Colonic mucosa (tissue), 4 donors: ENCODE results near the gene FBH1. TPM values are rescaled to one million over a fixed set of nuclear protein-coding genes. Genes with fewer than 3 reads are reported as not detected.

ENCODE experiments used
- DNase-seq: peaks from one replicate; pipeline ENCODE4 v3.0.0-alpha.2; 2020
- H3K27ac ChIP-seq: fragments of 200-600 bp; one replicate; pipeline ENCODE4 v1.8.0; 2021
- H3K27me3 ChIP-seq: fragments of 200-600 bp; one replicate; pipeline ENCODE4 v1.8.0; 2021
- H3K36me3 ChIP-seq: fragments of 200-600 bp; one replicate; pipeline ENCODE4 v1.8.0; 2021
- H3K4me1 ChIP-seq: fragments of 200-600 bp; one replicate; pipeline ENCODE4 v1.8.0; 2021; ENCODE audit warnings: mild to moderate bottlenecking
- H3K4me3 ChIP-seq: fragments of 200-600 bp; one replicate; pipeline ENCODE4 v1.8.0; 2021
- H3K9ac ChIP-seq, 2 donors: one replicate each; pipeline ENCODE4 v1.7.0; 2013; ENCODE audit warnings: control low read depth in 2 of 2, low read depth in 2 of 2, low read length in 2 of 2
- H3K9me3 ChIP-seq: fragments of 200-600 bp; one replicate; pipeline ENCODE4 v1.8.0; 2021
- CTCF ChIP-seq: fragments of 200-600 bp; IDR thresholded peaks from one replicate; pipeline ENCODE4 v1.8.0; 2022; ENCODE audit warnings: antibody characterized with exemption, mild to moderate bottlenecking
- intact Hi-C: fragments of 100-400 bp; cut with DNase I; formaldehyde crosslinking; loops from one replicate; pipeline ENCODE4 v1.14.1; 2022
- total RNA-seq, 2 donors: library from RNA; stranded (reverse); fragmentation: NEBNext Ultra II Directional in 1 of 2; extraction: Animal tissue kit (Norgen Biotek cat#: 25700) in 1 of 2; gene quantifications; one replicate each; pipeline ENCODE4 v1.2.1, GENCODE V29; 2021
- donor health status: healthy.
- donor health status: DM: no; HTN: no; CAD: no.
- donor health status: DM: no; HTN: no; CAD: no.

Gene FBH1
- total RNA-seq, 2 donors from 2014 or later: 67.7 to 87.5 TPM

DNA sequence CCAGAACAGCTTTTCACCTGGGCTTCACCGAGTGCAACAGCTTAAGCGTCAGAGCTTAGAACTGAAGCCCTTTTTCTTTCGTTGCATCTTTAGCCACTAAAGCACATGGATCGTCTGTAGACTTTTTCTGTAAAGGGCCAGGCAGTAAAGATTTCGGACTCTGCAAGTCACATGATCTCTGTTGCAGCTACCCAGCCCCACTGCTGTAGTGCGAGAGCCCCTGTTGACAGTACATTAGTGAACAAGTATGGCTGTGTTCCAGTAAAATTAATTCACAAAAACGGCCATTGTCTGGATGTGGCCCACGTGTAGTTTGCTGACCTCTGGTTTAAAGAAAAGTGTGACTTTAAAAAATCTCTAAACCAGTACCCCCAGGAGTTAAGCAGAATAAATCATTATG lies 39.4 kb downstream of the FBH1 start:
- Histone ChIP-seq H3K4me3 (no peak overlapping the region), H3K9me3 (no peaks in the 10 kb centered on the region), H3K27me3 (no peaks in the 10 kb centered on the region), H3K27ac (no peak overlapping the region), H3K36me3 (peaks cover 9% of the 10 kb centered on the region), H3K4me1 (no peaks in the 10 kb centered on the region), H3K9ac (no peak overlapping the region)
- no peak for TF ChIP-seq CTCF
- intact Hi-C loops: no loop called here
- DNase-seq: no peak

DNA sequence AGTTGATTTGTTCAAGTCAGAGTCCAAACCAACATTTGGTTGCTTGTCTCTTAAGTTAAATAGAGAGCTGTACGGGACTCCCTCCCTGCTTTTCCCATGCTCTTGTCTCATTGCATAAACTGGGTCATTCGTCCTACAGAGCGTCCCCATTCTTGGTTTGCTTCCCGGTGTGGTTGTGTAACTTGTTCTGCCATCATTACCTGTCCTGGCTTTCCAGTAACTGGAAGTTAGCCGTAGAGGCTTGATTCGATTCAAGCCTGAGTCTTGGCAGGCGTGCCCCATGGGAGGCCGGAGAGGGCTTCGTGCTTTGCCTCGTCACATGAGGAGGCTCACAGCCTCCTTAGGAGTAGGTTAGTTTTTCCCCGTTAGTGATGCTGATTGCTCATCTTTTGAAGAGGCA lies 40.2 kb downstream of the FBH1 start:
- Histone ChIP-seq H3K4me3 (no peak overlapping the region), H3K9me3 (no peaks in the 10 kb centered on the region), H3K9ac (no peak overlapping the region), H3K27me3 (no peaks in the 10 kb centered on the region), H3K27ac (no peak overlapping the region), H3K36me3 (peaks cover 9% of the 10 kb centered on the region), H3K4me1 (no peaks in the 10 kb centered on the region)
- no peak for TF ChIP-seq CTCF
- DNase-seq: no peak
- intact Hi-C loops: no loop called here

DNA sequence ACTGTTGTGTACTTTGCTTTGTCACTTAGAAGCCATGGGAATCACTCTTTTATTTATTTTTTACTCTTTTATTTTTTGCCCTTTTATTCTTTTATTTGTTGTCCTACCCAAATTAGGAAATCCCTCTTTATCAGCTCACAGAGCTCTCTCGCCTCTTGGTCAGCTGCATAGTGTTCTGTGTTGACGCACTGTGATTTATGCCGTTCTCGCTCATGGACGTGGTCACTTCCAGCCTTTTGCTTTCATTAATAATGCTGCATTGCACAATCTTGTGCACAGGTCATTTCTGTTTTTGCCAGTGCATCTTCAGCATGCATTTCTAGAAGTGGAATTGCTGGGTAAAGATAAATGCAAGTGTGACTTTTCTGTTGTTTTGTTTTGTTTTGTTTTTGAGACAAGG lies 42.3 kb downstream of the FBH1 start:
- no peaks in the 10 kb centered on the region for H3K27me3 ChIP-seq
- intact Hi-C loops: no loop called here
- H3K9me3 ChIP-seq: no peaks in the 10 kb centered on the region
- H3K4me3 ChIP-seq: no peak overlapping the region
- DNase-seq: no peak
- TF ChIP-seq CTCF: no peak
- H3K4me1 ChIP-seq: no peaks in the 10 kb centered on the region
- H3K9ac ChIP-seq: no peak overlapping the region
- no peak overlapping the region for H3K27ac ChIP-seq
- H3K36me3 ChIP-seq: peaks cover 9% of the 10 kb centered on the region

DNA sequence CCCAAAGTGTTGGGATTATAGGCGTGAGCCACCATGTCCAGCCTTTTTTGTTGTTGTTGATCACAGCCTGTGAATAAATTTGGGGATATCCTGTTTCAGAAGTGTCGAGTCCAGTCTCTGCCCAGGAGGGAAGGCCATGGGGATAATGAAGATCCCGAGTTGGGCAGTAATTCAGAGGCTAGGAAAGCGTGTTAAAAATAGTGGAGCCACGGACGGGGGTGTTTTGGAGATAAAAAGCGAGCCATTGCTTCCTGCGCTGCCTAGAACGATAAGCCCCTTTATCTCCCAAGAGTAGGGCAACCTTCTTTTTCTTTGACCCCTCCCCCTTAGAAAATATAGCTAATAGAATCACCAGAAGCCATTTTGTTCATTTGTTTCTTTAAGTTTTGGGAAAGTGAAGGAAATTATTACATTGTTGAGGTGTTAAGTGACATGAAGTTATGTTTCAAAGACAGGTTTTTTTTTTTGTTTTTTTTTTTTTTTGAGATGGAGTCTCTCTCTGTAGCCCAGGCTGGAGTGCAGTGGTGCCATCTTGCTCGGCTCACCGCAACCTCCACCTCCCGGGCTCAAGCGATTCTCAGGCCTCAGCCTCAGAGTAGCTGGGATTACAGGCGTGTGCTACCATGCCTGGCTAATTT lies 44.0 kb downstream of the FBH1 start:
- Histone ChIP-seq H3K4me3 (no peak overlapping the region), H3K27ac (no peak overlapping the region), H3K4me1 (no peaks in the 10 kb centered on the region), H3K9ac (no peak overlapping the region), H3K27me3 (no peaks in the 10 kb centered on the region), H3K9me3 (no peaks in the 10 kb centered on the region), H3K36me3 (peaks cover 9% of the 10 kb centered on the region)
- no peak for DNase-seq
- no peak for TF ChIP-seq CTCF
- intact Hi-C loops: no loop called here

GRCh38 chr10:5935628-5936027 lies 45.6 kb downstream of the FBH1 start:
- intact Hi-C loops: no loop called here
- no peaks in the 10 kb centered on the region for H3K36me3 ChIP-seq

More at GRCh38 chr10:5935628-5936027, 45.6 kb downstream of the FBH1 start:
- Histone ChIP-seq H3K9ac (no peak overlapping the region), H3K27ac (no peak overlapping the region), H3K27me3 (no peaks in the 10 kb centered on the region), H3K4me3 (no peak overlapping the region), H3K9me3 (no peaks in the 10 kb centered on the region), H3K4me1 (no peaks in the 10 kb centered on the region)
- DNase-seq: no peak
- no peak for TF ChIP-seq CTCF
